AG20443 (cell line): ENCODE results near the gene MUC21.
"Not testable (repeated sequence)": the region's sequence is repeated elsewhere in the genome, so short reads cannot be mapped to it uniquely, and the experiment has no call there.

Source experiments
- DNase-seq: peaks from one replicate; pipeline ENCODE4 v3.0.0; 2012; ENCODE audit warnings: low spot score, mixed read lengths

The MUC21 gene

DNA sequence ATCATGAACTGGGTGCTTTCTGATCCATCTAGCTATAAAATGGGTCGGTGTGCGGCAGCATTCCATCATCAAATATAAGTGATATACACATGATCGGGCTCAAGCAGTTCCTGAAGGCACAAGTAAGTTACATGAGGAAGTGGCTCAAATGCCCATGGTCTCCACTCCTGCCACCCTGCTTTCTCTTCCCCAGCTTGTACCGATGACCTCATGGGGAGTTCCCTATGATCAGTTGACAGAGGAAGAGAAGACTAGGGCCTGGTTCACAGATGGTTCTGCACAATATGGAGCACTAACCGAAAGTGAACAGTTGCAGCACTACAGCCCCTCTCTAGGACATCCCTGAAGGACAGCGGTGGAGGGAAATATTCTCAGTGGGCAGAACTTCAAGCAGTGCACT is 14.3 kb upstream of the MUC21 start:
- not testable (repeated sequence) for DNase-seq

GRCh38 chr6:30970946-30971345 is 12.6 kb upstream of the MUC21 start:
- no peak for DNase-seq

DNA sequence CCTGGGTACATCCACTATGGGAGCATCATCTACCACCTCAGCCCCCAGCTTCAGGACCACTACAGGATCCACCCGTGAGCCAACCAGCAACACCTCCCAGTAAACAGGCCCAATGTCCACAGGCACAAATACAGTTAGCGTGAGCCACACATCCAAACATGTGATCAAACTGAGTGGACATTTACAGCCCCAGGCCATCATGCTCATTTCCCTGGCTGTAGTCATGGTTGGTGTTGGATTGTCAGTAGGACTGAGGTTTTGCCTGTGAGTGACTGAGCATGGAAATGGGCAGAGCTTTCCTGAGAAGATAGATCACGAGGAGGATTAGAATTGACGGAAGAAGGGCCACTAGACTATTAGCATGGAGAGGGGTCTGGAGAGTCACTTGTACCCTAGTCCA is 10.7 kb upstream of the MUC21 start:
- no peak for DNase-seq

GRCh38 chr6:30974490-30975252 is 8.8 kb upstream of the MUC21 start:
- DNase-seq, result no peak

DNA sequence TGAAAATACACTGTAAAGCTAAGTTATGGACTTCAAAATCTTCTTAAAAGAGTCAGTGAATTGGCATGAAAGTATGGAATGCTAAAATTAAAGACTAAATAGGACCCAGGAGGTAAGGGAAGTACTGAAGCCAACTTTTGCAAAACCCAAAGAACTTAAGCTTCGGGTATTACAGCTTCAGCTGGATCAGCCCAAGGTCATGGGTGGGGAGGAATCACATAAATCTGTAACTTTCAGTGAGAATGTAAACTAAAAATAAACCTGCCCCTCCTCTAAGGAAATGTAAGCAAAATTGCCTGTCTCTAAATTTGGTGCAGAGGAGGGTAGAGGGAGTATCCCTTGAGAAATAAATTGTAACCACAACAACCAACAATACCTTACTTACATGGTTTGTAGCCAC is 4.4 kb upstream of the MUC21 start:
- DNase-seq, result no peak

DNA sequence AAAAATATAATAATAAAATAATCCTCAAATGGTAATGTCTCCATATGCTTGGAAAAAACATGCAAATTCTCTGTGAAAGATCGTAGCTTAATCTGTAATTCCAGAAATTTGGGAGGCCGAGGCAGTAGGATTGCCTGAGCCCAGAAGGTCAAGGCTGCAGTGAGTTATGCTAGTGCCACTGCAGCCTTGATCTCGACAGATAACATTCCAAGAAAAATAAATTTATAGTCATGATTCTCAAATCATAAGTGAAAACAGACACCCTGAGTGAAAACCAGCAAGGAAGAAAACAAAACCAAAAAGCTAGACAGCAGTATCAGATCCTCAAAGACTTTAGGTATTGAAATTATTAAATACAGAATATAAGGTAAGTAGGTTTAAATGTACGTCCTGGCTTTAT is 3.8 kb upstream of the MUC21 start:
- DNase-seq, result no peak

GRCh38 chr6:30981942-30982772 is 1.4 kb upstream of the MUC21 start:
- DNase-seq, result peak; percentile 71

DNA sequence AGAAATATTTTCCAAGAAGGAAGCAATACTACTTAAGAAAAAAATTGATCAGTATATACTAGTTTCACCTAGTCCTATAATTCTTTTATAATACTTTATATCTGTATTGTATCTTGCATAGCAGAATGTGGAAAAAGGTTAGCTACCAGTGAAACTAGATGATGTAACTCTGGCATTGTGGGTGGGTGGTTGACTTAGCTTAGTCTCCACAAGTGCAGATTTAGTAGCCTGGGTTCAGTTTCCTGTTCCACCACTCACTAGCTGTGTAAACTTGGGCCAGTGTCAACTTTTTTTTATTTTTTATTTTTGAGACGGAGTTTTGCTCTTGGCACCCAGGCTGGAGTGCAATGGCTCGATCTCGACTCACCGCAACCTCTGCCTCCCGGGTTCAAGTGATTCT is 2.0 kb downstream of the MUC21 start:
- no peak for DNase-seq

GRCh38 chr6:30987304-30987703 is 3.8 kb downstream of the MUC21 start:
- no peak for DNase-seq

GRCh38 chr6:30988209-30988825 is 4.8 kb downstream of the MUC21 start:
- no peak for DNase-seq

GRCh38 chr6:30990422-30991086 is 7.0 kb downstream of the MUC21 start:
- no peak for DNase-seq

- no peak for DNase-seq
These were observed 8.4 kb downstream of the MUC21 start for GRCh38 chr6:30991891-30992290.

DNA sequence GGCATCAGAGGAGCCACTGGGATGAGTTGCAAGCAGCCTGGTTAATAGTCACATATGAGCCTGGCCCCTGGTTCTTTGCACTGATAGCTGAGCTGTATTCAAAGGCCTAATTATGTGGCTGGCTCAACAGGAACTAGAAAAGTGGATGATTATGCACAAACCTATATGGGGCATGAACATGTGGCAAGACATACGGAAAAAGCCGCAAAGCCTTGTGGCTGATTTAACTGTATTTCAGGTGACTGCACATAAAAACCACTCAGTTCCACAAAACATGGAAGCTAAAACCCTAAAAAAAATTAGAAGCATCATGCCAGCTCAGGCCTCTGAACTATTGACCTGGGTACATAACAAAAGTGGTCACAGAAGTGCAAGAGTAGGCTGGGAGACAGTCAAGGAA is 13.8 kb downstream of the MUC21 start:
- DNase-seq, result no peak

- DNase-seq, result no peak
These were observed 15.3 kb downstream of the MUC21 start for GRCh38 chr6:30998785-30999184.

- DNase-seq, result not testable (repeated sequence)
These were observed 16.7 kb downstream of the MUC21 start for GRCh38 chr6:31000067-31000860.

GRCh38 chr6:31001281-31001888 is 17.9 kb downstream of the MUC21 start:
- DNase-seq, result no peak

DNA sequence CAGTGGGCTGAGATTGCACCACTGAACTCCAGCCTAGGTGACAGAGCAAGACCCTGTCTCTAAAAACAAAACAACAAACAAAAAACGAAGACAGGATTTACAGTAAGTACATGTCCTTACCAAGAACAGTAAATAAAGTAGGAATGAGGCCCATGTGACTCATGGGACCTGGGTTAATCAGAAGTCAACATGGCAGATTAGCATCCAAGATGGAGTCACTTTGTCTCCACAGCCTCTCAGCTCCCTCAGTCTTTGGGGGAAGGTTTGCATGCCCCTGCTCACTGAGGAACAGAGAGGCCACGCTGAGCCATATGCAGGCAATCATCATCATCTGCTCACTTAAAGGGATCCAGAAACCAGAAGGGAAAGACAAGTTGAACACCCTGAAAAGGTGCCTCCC is 19.0 kb downstream of the MUC21 start:
- no peak for DNase-seq

- DNase-seq, result no peak
These were observed 21.3 kb downstream of the MUC21 start for GRCh38 chr6:31004794-31005193.

DNA sequence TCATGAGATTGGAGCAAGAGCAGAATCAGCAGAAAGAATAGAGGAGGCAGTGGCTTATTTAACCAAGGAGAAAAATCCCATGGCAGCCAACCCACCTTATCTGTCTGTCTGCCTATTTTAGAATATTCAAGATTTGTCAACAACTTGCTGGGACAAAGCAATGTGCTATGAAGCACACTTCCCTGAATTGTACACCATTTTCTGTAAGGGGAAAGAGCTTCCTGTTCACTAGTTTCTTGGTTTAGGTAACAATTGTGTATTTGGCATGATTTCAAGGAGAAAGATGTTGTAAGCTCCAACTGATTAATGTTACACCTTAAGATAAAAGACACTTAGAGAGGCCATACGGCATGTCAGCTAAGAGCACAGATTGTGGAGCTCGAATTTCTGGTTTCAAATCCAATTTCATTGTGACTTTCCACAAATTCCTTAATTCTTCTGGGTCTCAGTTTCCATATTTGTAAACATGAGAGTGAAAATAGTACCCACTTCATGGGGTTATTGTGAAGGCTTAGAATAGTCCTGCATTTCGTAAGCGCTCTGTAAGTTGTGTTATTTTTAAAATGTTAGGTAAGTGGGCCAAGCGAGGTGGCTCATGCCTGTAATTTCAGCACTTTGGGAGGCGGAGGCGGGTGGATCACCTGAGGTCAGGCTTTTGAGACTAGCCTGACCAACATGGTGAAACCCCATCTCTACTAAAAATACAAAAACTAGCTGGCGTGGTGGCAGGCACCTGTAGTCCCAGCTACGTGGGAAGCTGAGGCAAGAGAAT is 21.9 kb downstream of the MUC21 start:
- no peak for DNase-seq

DNA sequence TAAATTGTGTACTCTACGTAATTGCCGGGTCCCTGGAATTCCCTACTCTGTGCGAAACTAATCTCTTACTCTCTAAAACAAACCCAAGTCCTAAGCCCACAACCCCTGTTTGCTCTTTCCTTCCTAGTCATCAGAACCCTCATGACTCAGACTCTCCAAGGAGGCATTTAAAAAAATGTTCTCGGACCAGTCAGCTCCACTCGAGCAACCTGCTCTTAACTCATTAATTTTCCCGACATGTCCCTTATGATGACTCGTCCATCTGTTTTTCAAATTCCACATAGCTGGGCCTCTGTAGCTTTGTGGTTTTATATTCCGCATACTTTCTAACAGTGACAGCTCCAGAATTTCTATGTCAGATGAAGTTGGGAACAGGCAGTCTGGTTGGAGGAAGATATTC is 24.2 kb downstream of the MUC21 start:
- peak; percentile 63 for DNase-seq
